DMS79 (cell line): Measurements from ENCODE around the gene DGKZ.

Experiments
- DNase-seq: peaks from one replicate; lab custom pipeline; 2025; lab: John Stamatoyannopoulos, UW

Gene DGKZ

GRCh38 chr11:46330154-46330553 lies 17.1 kb upstream of the DGKZ start:
- DNase-seq: peak; percentile 30

- no peak for DNase-seq
Observed at GRCh38 chr11:46330563-46331281, 16.5 kb upstream of the DGKZ start.

- DNase-seq: no peak
Observed at GRCh38 chr11:46331282-46331984, 15.8 kb upstream of the DGKZ start.

GRCh38 chr11:46332093-46332567 lies 15.1 kb upstream of the DGKZ start:
- no peak for DNase-seq

- no peak for DNase-seq
Observed at GRCh38 chr11:46332568-46333393, 14.5 kb upstream of the DGKZ start.

- peak; percentile 43 for DNase-seq
Observed at GRCh38 chr11:46333394-46333947, 13.8 kb upstream of the DGKZ start.

- DNase-seq: no peak
Observed at GRCh38 chr11:46334211-46334610, 13.1 kb upstream of the DGKZ start.

GRCh38 chr11:46335271-46335670 lies 12.0 kb upstream of the DGKZ start:
- no peak for DNase-seq

GRCh38 chr11:46335890-46336562 lies 11.2 kb upstream of the DGKZ start:
- no peak for DNase-seq

GRCh38 chr11:46336563-46337180 lies 10.6 kb upstream of the DGKZ start:
- DNase-seq: no peak

GRCh38 chr11:46337626-46338345 lies 9.5 kb upstream of the DGKZ start:
- DNase-seq: no peak

- no peak for DNase-seq
Observed at GRCh38 chr11:46338636-46338987, 8.7 kb upstream of the DGKZ start.

- DNase-seq: peak; percentile 70
Observed at GRCh38 chr11:46338988-46339666, 8.1 kb upstream of the DGKZ start.

GRCh38 chr11:46339816-46340215 lies 7.4 kb upstream of the DGKZ start:
- DNase-seq: no peak

- DNase-seq: no peak
Observed at GRCh38 chr11:46341454-46341853, 5.8 kb upstream of the DGKZ start.

GRCh38 chr11:46342239-46342638 lies 5.0 kb upstream of the DGKZ start:
- no peak for DNase-seq

GRCh38 chr11:46343520-46343919 lies 3.7 kb upstream of the DGKZ start:
- DNase-seq: no peak

GRCh38 chr11:46345131-46345597 lies 2.1 kb upstream of the DGKZ start:
- peak; percentile 89 for DNase-seq

- no peak for DNase-seq
Observed at GRCh38 chr11:46345881-46346484, 1.3 kb upstream of the DGKZ start.
